Transverse colon (tissue), 4 donors: ENCODE results near the gene UBE2D2.

ENCODE experiments used
- EP300 ChIP-seq: sonication (generic); formaldehyde crosslinking; IDR thresholded peaks from one replicate; pipeline ENCODE4 v1.6.1; 2017; ENCODE audit warnings: antibody characterized with exemption, low read depth
- POLR2A ChIP-seq: fragments of 450-650 bp; IDR thresholded peaks from one replicate; pipeline ENCODE4 v1.6.1; 2016; ENCODE audit warnings: antibody characterized with exemption, mild to moderate bottlenecking, moderate library complexity
- POLR2AphosphoS5 ChIP-seq, 3 donors: sonication (generic); formaldehyde crosslinking; IDR thresholded peaks; one replicate each; pipeline ENCODE4 v1.6.1; 2016; ENCODE audit warnings: antibody characterized with exemption in 3 of 3
- TF ChIP-seq, protein P1 (sequence below), 5 experiments: fragments of 200-600 bp in 3 of 5; fragments of 450-650 bp in 2 of 5; sonication (generic) in 3 of 5; IDR thresholded peaks; 1 replicate in 2 of 5; 2 replicates in 3 of 5; pipeline ENCODE4 v1.5.1; 2016 to 2017; ENCODE audit warnings: antibody characterized with exemption in 5 of 5, inconsistent platforms in 3 of 5, mild to moderate bottlenecking in 2 of 5, moderate library complexity in 1 of 5

DNA sequence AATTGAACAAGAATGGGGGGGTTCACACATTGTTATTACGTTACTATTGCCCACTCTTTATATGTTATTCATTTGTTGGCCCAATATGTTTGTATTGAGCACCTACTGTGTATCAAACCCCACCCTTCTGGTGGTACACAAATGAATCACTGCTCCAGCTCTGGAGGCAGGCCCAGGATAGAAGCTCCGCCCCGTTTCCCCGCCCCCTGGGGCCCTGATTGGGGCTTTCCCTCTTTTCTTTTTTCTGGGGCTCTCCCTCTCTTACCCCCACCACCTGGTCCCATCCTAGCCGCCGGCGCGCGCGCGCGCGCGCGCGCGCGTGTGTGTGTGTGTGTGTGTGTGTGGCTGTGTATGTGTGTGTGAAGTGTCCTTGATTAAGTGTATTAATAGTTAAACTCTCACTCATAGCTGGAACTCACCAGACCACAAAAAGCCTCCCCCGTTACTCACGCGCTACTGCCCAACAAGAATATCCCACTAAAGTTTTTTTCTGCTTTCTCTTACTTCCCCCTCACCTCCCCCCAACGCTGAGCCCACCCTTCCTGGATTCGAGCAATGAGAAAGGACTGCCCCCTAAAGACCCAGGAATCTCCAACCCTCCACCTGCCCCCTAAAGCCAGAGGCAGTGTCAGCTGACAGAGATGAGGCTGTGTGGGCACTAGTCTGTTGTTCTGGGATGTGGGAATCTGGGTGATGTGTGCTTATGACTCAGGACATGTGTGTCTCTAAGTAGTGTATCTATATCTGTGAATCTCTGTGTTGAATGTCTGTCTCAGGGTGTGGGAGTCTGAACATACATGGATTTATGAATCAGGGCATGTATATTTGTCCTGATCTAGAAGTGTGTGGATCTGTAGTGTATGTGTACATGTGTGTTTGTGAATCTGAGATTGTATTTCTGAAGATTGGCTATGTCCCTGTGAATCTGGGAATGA, 91.0 kb downstream of the UBE2D2 start:
- TF ChIP-seq, protein P1, sequence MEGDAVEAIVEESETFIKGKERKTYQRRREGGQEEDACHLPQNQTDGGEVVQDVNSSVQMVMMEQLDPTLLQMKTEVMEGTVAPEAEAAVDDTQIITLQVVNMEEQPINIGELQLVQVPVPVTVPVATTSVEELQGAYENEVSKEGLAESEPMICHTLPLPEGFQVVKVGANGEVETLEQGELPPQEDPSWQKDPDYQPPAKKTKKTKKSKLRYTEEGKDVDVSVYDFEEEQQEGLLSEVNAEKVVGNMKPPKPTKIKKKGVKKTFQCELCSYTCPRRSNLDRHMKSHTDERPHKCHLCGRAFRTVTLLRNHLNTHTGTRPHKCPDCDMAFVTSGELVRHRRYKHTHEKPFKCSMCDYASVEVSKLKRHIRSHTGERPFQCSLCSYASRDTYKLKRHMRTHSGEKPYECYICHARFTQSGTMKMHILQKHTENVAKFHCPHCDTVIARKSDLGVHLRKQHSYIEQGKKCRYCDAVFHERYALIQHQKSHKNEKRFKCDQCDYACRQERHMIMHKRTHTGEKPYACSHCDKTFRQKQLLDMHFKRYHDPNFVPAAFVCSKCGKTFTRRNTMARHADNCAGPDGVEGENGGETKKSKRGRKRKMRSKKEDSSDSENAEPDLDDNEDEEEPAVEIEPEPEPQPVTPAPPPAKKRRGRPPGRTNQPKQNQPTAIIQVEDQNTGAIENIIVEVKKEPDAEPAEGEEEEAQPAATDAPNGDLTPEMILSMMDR (IDR thresholded peaks at IDR 0.05) = no peak
- TF ChIP-seq POLR2AphosphoS5 (IDR thresholded peaks at IDR 0.05) = no peak
- no peak for TF ChIP-seq POLR2A
- TF ChIP-seq EP300 = no peak
